Measurements from ENCODE around the gene IP6K3. TPM values are rescaled to one million over a fixed set of nuclear protein-coding genes. Genes with fewer than 3 reads are reported as not detected.
A peak's percentile ranks its signal among the peaks of the same experiment; 100 is the strongest.

IP6K3 gene
- total RNA-seq, 1 donor from 2014 or later = not detected

DNA sequence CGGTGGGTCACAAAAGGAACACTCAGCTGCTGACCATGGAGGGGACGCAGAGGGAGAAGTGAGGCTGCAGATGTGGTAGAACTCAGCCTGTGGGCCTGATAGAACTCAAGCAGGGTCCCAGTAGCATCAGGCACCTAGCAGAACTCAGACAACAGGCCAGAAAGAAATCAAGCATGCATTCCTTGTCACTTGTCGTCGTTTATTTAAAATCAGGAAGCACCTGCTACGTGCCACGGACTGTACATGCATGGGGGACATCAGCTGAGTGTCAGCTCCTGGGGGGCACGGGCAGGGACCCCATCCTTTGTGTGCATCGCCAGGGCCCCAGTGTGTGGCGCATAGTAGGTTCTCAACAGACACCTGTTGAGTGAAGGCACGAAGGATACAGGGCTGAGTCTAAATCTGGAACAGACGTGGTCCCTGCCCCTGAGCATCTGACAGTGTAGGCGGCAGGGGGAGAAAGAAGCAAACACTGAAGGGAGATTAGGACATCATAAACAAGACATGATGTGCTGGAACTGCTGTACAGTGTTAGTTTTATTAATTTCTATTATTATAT lies 67.7 kb downstream of the IP6K3 start:
- H3K4me1 Mint-ChIP-seq (ENCODE audit: low read depth) = peaks cover 23% of the 10 kb centered on the region
- no peak overlapping the region for H3K4me3 Mint-ChIP-seq
- no peak for DNase-seq (ENCODE audit: low spot score)
- no peaks in the 10 kb centered on the region for H3K27me3 Mint-ChIP-seq (ENCODE audit: insufficient read depth)
- H3K36me3 Mint-ChIP-seq (ENCODE audit: low read depth) = peaks cover 41% of the 10 kb centered on the region
- no peak overlapping the region for H3K27ac Mint-ChIP-seq
- intact Hi-C loops (cut with micrococcal nuclease) = no loop called here
- H3K9me3 Mint-ChIP-seq = no peaks in the 10 kb centered on the region

- Mint-ChIP-seq H3K36me3 (ENCODE audit: low read depth) (peaks cover 40% of the 10 kb centered on the region), H3K27me3 (ENCODE audit: insufficient read depth) (no peaks in the 10 kb centered on the region), H3K27ac (no peak overlapping the region), H3K9me3 (no peaks in the 10 kb centered on the region), H3K4me3 (no peak overlapping the region), H3K4me1 (ENCODE audit: low read depth) (peaks cover 17% of the 10 kb centered on the region)
- intact Hi-C loops (cut with micrococcal nuclease) = no loop called here
- DNase-seq (ENCODE audit: low spot score) = no peak
Observed at GRCh38 chr6:33678233-33678931, 68.3 kb downstream of the IP6K3 start.

DNA sequence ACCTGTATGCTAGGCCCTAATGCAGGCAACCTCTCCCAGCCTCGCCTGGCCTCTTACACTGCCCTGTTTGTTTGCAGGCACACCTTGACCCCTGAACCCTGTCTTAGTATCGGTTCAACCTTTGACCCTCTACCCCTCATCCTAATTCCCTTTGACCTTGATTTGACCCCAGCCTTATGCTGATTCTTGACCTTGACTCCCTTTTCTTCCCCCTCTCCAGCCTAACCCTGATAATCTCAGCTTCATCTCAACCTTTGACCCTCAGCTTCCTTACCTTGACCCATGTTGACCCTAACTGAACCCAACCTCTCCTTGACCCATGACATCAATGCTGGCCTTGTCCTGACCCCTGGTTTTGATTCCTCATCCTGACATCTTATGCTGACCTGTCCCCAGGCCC lies 69.0 kb downstream of the IP6K3 start:
- Mint-ChIP-seq H3K4me3 (no peak overlapping the region), H3K36me3 (ENCODE audit: low read depth) (peaks cover 42% of the 10 kb centered on the region), H3K4me1 (ENCODE audit: low read depth) (peaks cover 10% of the 10 kb centered on the region), H3K27me3 (ENCODE audit: insufficient read depth) (no peaks in the 10 kb centered on the region), H3K9me3 (no peaks in the 10 kb centered on the region), H3K27ac (peak overlapping the region; percentile 21)
- DNase-seq (ENCODE audit: low spot score) = no peak
- intact Hi-C loops (cut with micrococcal nuclease) = no loop called here

DNA sequence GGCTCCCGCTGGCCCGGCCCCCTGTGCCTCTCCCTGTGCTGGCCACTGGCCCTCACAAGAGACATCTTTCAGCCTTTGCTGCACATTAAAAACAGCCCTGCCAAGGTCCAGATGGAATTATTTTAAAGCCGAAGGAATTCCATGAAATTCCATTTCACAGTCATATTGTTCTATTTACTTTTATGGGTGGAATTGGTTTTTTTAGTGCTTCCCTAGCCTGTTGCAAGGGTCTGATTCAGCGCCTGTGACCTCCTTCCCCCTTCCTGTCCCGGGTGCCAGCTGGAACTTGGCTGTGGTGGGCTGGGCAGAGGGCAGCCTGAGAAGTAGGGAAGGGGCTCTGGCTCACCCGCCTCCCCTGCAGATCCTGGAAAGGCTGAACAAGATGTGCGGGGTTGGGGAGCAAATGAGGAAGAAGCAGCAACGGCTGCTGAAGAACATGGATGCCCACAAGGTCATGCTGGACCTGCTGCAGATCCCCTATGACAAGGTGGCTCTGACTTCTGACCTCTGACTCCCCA lies 69.5 kb downstream of the IP6K3 start:
- Mint-ChIP-seq H3K4me1 (ENCODE audit: low read depth) (peaks cover 5% of the 10 kb centered on the region), H3K9me3 (no peaks in the 10 kb centered on the region), H3K36me3 (ENCODE audit: low read depth) (peaks cover 41% of the 10 kb centered on the region), H3K27me3 (ENCODE audit: insufficient read depth) (no peaks in the 10 kb centered on the region), H3K4me3 (no peak overlapping the region), H3K27ac (peak overlapping the region; percentile 21)
- DNase-seq (ENCODE audit: low spot score) = no peak
- intact Hi-C loops (cut with micrococcal nuclease) = no loop called here

GRCh38 chr6:33676416-33677142 lies 70.1 kb downstream of the IP6K3 start:
- DNase-seq (ENCODE audit: low spot score) = no peak
- Mint-ChIP-seq H3K9me3 (no peaks in the 10 kb centered on the region), H3K4me3 (no peak overlapping the region), H3K27ac (peak overlapping the region; percentile 40), H3K36me3 (ENCODE audit: low read depth) (peaks cover 44% of the 10 kb centered on the region), H3K4me1 (ENCODE audit: low read depth) (peaks cover 5% of the 10 kb centered on the region), H3K27me3 (ENCODE audit: insufficient read depth) (no peaks in the 10 kb centered on the region)
- intact Hi-C loops (cut with micrococcal nuclease) = no loop called here

DNA sequence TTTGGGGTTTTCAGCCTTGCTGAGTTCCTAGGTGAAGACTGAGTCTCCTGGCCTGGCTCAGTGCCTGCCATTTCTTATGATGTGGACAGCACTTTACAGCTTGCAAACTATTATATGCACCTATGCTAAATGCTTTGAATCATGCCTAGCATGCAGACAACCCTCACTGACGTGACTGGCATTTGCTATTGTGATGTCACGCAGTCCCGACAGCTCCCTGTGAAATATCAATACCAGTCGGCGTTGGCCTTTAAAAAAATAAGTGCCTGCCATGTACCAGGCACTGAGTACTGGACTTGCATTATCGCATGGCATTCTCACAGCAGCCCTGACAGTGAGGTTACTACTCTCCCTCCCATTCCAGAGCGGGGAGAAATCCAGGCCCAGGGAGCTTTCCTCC lies 70.7 kb downstream of the IP6K3 start:
- intact Hi-C loops (cut with micrococcal nuclease) = no loop called here
- Mint-ChIP-seq H3K4me1 (ENCODE audit: low read depth) (peaks cover under 1% of the 10 kb centered on the region), H3K4me3 (no peak overlapping the region), H3K36me3 (ENCODE audit: low read depth) (peaks cover 39% of the 10 kb centered on the region), H3K27me3 (ENCODE audit: insufficient read depth) (no peaks in the 10 kb centered on the region), H3K9me3 (no peaks in the 10 kb centered on the region), H3K27ac (peak overlapping the region; percentile 40)
- no peak for DNase-seq (ENCODE audit: low spot score)

- no peak for DNase-seq (ENCODE audit: low spot score)
- Mint-ChIP-seq H3K4me1 (ENCODE audit: low read depth) (peaks cover 9% of the 10 kb centered on the region), H3K27ac (no peak overlapping the region), H3K4me3 (no peak overlapping the region), H3K9me3 (no peaks in the 10 kb centered on the region), H3K36me3 (ENCODE audit: low read depth) (peaks cover 35% of the 10 kb centered on the region), H3K27me3 (ENCODE audit: insufficient read depth) (peaks cover 3% of the 10 kb centered on the region)
- intact Hi-C loops (cut with micrococcal nuclease) = no loop called here
Observed at GRCh38 chr6:33673851-33674250, 72.9 kb downstream of the IP6K3 start.

- peaks cover 3% of the 10 kb centered on the region for H3K27me3 Mint-ChIP-seq (ENCODE audit: insufficient read depth)
- H3K9me3 Mint-ChIP-seq = no peaks in the 10 kb centered on the region
- H3K27ac Mint-ChIP-seq = no peak overlapping the region
- intact Hi-C loops (cut with micrococcal nuclease) = no loop called here
- no peak overlapping the region for H3K4me3 Mint-ChIP-seq
- peaks cover 36% of the 10 kb centered on the region for H3K36me3 Mint-ChIP-seq (ENCODE audit: low read depth)
- DNase-seq (ENCODE audit: low spot score) = no peak
- H3K4me1 Mint-ChIP-seq (ENCODE audit: low read depth) = peaks cover 18% of the 10 kb centered on the region
Observed at GRCh38 chr6:33672808-33673207, 73.9 kb downstream of the IP6K3 start.

GRCh38 chr6:33671744-33672072 lies 75.0 kb downstream of the IP6K3 start:
- DNase-seq (ENCODE audit: low spot score) = no peak
- H3K27me3 Mint-ChIP-seq (ENCODE audit: insufficient read depth) = peaks cover 3% of the 10 kb centered on the region
- H3K27ac Mint-ChIP-seq = no peak overlapping the region
- H3K4me1 Mint-ChIP-seq (ENCODE audit: low read depth) = peaks cover 18% of the 10 kb centered on the region
- no peaks in the 10 kb centered on the region for H3K9me3 Mint-ChIP-seq
- intact Hi-C loops (cut with micrococcal nuclease) = no loop called here
- peaks cover 35% of the 10 kb centered on the region for H3K36me3 Mint-ChIP-seq (ENCODE audit: low read depth)
- no peak overlapping the region for H3K4me3 Mint-ChIP-seq

Other genes starting within 250 kb of the IP6K3 start
- gene BAK1, start 166.6 kb downstream of the IP6K3 start, total RNA-seq = 67.0 and 67.9 TPM in 2 replicates
- gene ITPR3, start 125.6 kb downstream of the IP6K3 start, total RNA-seq = 42.7 and 42.9 TPM in 2 replicates
- 123 and 139 TPM in 2 replicates for gene UQCC2, start 35.2 kb downstream of the IP6K3 start, total RNA-seq
- gene LEMD2, start 42.2 kb upstream of the IP6K3 start, total RNA-seq = 63.6 and 64.4 TPM in 2 replicates
- gene MLN, start 57.1 kb upstream of the IP6K3 start, total RNA-seq = not detected in 2 replicates

Measured in activated T-helper 1 cell treated with anti-CD3 and anti-CD28 coated beads, Interleukin-12 subunit alpha, Interleukin-12 subunit beta, Interleukin-2, Interleukin-4 antibody, amounts not matched to agents 30 ng/mL and 10 ng/mL and 1 ng/mL, durations not matched to agents 14 hours and 24 hours and 36 hours (primary cell).